GM19463 (cell line): Measurements from ENCODE around the gene HSD17B1.
A peak's percentile ranks its signal among the peaks of the same experiment; 100 is the strongest.
"Not testable (repeated sequence)": the region's sequence is repeated elsewhere in the genome, so short reads cannot be mapped to it uniquely, and the experiment has no call there.

Source experiments
- ATAC-seq: cut with Tn5 transposase; IDR thresholded peaks from one replicate; pipeline ENCODE4 v1.9.1; 2021; ENCODE audit warnings: mild to moderate bottlenecking, moderate library complexity; ENCODE audit not compliant: unreplicated experiment

HSD17B1 gene, protein sequence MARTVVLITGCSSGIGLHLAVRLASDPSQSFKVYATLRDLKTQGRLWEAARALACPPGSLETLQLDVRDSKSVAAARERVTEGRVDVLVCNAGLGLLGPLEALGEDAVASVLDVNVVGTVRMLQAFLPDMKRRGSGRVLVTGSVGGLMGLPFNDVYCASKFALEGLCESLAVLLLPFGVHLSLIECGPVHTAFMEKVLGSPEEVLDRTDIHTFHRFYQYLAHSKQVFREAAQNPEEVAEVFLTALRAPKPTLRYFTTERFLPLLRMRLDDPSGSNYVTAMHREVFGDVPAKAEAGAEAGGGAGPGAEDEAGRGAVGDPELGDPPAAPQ

DNA sequence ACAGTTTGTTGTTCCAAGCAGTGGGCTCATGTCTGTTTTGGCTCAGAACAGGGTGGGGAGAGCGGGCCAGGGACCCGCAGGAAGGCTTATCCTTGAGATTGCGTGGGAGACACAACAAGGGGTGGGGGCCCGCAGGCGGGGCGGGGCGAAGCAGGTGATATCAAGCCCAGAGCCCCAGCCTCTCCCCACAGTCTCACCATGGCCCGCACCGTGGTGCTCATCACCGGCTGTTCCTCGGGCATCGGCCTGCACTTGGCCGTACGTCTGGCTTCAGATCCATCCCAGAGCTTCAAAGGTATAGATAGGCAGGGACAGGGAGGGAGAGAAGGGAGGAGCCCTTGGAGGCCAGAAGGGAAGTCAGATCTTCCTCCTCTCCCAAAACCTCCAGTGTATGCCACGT, at the start of gene HSD17B1:
HSD17B1 (plus strand) TSS at position 188 of the 400 bp plus-strand sequence; CDS start at position 199, 11 bp downstream.
- ATAC-seq: not testable (repeated sequence)

DNA sequence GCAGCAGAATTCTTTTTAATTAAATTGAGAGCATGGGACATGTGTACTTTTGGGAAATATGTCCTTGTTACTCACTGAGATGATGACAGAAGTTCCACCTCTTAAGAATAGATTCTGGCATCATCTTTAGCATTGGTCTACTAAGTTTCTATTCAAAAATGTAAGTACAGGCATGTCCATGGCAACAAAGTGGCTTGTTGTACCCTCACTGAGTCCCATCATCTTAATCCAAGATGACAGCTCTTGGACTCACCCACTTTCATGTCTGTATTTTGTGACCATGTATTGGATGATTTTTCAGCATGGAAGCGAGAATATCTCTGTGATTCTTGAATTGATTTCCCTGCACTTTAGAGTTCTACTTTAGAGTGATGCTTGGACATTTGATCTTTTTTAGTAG, 49.8 kb upstream of the HSD17B1 start:
- ATAC-seq: no peak

DNA sequence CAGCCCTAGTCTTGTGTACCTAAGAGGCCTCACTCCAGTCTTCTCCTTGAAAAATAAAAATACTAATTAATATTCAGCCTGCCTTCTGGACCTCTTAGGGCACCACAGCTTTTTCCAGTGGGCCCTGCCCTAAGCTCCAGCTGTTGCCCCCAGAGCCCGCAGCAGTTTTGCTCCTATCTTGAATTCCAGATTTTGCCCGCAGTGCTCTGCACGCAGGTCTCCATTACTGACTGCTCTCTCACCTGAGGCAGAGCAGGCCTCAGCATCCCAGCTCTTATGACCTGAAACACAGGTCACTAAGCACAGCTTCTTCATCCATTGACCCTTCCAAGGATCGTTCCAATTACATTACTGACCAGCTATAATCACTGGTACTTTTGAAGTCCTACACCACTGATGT, 45.1 kb upstream of the HSD17B1 start:
- ATAC-seq: no peak

DNA sequence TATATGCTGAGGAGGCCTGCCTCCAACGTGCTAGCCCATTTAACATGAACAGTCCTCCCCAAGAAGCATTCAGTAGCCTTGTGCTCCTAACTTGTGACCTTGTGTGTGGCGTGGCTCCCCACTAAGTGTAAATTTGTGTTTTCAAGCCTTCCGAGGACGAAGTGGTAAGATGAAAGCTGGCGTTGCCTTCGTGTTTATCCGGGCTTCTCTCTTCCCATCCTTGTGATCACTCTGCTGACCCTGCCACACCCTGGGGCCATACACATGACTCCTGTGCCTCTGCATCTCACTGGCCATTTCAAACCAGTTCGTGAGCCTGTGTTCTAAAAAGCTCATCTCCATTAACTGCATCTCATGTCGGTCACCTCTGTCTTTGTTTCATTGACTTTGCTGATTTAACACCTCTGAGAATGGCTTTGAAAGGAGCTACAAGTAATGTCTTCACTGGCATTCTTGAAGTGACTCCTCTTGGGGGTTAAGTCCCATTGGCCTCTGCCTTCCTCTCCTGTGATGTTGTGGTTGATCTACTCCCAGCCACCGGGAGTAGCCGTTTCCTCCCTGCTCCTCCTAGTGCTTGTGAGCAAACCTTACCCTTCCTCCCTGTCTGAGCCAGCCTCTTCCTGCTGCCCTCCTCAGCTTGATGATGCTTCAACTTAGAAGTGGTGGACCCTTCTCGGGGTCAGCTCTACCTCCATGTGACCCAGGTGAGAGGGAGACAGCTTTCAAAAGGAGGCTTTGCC, 44.1 kb upstream of the HSD17B1 start:
- ATAC-seq: no peak

DNA sequence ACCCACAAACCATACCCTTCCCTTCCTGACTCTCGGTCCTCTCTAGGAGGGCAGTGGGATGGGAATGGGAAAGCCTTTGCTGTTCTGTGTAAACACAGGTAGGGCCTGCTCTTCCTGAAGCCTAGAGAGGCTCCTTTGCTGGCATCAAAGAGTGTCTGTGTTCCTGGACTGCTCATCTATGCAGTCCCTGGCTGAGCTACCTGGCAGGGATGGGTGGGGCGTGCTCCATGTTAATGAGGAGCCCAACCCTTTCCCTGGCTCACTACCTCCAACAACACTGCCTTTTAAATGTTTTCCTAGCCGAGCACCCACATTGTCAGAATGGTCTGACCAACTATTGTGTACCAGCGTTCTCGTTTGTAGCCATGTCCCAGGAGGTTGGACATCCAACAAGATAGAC, 43.3 kb upstream of the HSD17B1 start:
- no peak for ATAC-seq

DNA sequence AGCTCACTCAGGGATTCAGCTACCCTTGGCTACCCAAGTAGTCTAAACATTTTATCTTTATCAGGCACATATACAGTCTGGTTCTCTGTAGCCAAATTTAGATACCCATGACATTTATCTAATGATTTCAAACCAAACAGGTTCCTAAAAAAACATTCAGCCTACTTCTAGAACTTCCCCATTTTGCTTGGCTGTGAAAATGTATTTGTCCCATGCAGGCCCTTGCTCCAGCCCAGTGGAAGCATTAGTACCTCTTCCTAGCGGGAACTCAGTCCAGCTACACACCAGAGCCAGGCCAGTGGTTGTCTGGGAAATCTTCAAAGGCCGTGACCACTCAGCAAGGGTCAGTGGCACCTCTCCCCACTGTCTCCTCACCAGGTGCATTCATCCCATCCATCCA, 42.9 kb upstream of the HSD17B1 start:
- ATAC-seq: no peak

DNA sequence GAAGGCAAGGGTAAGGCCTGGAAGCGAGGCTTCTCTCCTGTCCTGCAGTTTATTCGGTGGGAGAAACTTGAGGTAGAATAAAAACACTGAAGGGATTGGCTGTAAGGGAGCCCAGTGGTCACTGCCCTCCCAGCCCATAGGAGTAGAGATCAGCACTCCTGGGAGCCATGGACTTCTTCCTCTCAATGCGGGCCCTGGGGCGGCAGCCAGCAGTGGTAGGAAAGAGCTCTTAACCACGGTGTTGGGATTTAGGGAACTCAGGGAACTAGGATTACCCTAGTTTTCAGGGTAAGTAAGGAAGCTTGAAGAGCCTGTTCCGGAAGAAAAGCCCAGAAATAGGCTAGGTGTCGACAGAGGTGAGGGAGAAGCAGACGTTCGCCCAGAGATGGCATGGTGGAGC, 40.5 kb upstream of the HSD17B1 start:
- ATAC-seq: no peak

DNA sequence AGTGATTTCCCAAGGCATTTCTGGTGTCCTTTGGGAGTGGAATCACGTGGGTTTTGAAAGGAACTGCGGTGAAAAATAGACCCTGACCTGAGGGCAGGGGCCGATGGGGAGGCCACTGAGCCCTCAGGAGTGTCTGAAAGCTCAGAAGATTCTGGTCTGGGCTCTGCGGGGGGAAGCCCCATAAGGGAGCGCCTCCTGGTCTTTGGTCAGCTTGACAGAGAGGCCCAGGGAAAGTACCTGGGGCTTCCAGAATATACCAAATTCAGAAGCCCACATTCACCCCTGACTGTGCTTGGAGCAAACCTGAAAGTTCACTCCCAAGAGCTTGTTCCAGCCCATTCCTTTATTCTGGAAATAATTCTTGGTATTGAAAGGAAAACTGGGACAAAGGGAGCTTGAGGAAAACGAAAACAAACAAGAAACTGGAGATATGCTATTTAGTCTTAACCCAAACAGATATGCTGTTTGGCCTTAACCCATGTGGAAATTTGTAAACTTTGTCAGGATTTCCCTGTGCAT, 39.9 kb upstream of the HSD17B1 start:
- ATAC-seq: peak; percentile 58

DNA sequence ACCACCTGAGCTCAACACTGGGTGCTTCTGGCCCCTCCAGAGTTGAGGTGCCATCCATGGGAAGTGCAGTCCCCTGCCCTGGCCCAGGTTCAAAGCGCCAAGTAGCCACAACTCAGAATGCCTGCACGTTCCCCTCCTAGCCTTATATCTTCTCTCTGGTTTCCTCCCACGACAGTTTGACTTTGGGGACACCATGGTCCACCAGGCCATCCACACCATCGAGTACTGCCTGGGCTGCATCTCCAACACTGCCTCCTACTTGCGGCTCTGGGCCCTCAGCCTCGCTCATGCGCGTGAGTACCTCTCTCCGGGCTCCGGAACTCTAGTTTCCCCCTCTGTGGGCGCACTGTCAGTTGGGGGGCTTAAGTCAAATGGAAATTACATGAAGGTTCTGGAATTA, 39.0 kb upstream of the HSD17B1 start:
- no peak for ATAC-seq

DNA sequence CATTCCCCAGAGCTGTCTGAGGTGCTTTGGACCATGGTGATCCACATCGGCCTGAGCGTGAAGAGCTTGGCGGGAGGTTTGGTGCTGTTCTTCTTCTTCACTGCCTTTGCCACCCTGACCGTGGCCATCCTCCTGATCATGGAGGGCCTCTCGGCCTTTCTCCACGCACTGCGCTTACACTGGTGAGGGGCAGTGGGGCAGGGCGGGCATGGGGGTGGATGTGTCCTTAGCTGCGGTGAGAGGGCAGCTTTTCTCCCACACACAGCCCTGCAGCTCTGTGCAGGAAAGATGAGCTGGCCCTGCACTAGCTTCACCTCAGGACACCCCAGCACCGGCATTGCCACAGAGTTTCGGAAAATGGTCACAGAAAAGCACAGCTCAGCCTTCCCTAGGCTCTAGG, 38.4 kb upstream of the HSD17B1 start:
- ATAC-seq: no peak

DNA sequence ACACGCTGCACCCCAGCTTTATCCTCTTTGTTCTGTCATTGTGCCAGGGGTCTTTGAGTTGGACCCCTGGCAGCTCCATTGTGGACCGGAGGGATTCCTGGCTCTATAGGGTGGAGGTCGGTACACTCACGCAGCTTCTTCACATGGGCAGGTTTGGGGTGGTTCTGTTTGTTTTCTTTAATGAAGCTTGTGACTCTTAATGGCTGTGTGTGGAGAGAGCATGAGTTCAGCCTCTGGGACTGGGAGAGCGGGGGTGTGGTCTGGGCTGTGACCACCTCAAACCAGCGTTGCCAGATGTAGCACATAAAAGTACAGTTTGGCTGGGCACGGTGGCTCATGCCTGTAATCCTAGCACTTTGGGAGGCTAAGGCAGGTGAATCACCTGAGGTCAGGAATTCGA, 37.9 kb upstream of the HSD17B1 start:
- no peak for ATAC-seq

DNA sequence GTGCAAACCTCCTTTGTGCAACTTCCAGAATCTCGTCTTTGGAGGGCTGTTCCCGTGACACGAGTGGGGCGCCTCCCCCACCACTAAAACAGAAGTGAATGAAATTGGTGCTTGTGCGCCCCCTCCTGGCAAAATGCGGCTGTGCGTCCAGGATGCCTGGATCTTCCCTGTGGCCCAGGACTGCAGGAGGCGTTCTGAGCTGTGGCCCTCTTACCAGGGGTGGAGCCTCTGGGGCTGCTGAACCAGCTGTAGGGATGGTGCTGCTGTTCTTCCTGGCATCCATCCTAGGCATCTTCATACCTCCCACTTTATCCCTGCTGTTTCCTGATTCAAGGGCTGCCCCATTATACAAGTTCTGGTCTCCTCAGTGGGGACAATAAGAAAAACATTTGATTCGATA, 35.2 kb upstream of the HSD17B1 start:
- no peak for ATAC-seq

DNA sequence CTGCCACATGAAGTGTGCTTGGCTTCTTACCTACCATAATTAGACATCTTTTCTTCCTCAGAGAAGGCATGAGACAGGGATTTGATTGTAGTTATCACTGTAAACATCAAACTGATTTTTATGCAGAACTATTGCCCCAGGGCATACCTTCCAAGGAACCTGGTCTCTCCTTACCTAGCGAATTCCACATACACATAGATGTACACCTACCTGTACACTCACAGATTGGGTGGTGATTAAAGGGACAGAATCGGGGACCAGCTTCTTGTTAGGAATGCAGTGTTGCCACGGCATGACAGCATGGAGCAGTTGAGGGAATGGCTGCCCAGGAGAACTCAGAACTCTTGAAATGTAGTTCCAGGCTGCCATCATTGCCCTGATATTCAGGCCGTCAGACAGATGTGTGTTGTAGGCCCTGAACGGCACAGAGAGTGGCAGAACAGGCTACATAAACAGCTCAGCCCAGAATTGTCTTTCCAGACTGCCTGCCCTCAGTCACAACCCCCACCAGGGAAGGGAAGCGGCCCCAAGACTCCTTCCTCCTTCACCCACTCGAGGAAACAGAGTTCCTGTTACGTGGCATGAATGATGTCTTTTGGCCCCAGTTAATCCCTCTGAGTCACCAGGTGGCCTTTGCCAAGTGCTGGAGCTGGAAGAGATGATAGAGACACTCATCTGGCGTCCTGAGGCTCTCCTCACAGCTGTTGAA, 34.5 kb upstream of the HSD17B1 start:
- ATAC-seq: no peak

DNA sequence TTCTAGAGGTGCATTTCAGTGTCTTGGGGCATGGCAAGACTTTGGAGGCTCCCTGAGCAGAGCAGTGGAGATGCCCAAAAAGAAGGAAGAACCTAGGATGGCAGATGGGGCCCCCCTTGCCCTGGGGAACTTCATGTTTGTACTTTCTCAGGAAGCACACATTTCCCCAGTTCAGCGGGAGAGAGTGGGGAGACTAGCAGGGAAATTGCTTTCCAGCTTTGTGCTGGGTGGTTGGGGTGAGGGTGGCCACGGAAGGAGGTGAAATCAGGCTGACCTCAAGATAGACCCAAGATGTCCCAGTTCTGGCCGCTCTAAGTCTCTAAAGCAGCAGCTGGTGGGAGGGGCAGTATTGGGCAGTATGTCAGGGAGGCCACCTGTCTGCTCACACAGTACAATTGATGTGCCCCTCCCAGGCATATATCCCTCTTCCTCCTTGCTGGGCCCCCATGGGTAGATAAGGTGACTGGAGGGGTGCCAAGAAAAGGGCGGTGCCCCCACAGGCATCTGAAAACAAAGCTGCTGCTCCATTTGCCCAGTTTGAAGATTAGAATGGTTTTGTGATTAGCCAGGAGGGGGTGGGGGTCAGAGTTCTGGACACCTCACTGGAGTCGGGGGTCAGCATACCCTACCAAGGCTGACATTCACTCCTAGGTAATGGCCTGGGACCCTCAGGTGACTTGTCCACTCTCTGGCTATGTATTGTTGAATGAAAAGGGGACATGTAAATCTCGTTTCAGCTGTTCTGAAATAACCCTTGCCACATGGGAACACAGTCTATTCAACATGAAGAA, 33.8 kb upstream of the HSD17B1 start:
- no peak for ATAC-seq

DNA sequence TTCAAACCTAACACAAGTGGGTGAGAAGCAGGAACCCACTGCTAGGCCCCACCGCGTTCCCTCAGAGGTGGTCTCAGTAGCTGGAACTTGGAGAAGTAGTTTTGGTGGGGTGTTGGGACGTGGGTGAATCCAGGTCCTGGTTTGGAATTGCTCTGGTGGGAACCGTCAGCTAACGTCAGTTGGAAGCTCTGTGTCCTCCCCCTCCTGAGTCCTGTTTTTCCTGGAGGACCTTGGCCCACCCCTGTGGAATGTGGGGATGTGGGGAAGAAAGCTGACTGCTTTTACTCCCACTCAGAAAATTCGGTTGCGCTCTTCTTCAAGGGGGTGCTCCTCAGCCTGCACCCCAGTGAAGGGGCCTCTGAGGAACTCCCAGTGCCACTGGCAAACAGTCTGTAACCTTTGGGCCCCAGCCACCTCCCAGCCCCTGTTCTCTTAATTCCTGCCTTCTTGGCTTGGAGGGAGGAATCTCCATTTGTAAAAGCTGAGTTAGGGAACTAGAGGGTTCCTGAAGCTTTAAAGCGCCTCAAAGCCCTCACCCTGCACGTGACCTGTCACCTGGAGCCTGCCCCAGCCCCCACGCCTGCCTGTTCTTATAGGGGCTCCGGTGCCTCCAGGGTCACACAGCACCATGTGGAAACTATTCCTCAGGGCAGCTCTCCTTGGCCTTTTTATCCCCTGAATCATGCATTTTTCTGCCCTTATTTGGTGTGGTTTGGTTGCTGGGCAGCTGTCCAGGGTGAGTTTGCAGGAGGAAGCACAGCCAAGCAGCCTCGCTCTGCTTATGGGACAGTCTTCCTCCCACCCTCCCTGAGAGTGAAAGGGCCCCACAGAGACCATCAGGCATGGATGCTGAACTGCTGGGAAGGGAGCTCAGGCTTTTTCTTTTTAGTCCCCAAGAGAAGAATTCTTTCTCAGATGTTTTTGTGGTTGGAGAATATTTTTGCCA, 32.9 kb upstream of the HSD17B1 start:
- no peak for ATAC-seq

DNA sequence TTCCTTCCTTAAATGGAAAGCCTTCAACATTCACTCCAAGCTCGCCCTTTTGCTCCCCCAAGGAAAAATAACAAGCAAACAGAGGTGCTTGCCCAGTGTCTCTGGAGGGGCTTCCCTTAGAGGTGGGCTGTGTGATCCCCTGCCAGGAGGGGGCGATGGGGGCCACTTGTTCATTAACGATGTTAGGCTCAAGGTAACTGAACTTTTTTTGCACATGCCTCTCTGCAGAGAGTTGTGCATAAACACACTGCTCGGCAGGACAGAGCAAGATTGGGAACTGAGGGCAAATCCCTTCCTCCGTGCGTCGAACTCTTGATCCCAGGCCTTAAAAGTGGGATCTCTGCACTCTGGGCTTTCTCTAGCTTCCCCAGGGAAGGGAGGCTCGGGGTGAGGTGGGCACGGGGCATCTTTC, 32.2 kb upstream of the HSD17B1 start:
- no peak for ATAC-seq

DNA sequence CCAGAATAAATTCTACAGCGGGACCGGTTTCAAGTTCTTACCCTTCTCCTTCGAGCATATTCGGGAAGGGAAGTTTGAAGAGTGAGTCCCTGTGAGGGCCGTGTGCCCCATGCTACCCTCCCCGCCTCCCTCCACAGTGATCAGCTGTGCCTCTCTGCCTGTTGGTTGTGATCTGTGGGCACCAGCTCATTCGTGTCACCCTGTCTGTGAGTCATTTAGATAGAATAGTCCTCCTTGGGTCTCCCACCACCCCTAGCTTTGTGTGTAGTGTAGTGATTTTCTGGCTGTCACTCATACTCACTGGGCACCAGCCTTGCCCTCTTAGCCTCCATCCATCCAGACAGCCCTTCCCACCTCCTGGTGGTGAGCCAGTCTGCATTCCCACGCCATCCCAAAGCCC, 31.7 kb upstream of the HSD17B1 start:
- no peak for ATAC-seq

DNA sequence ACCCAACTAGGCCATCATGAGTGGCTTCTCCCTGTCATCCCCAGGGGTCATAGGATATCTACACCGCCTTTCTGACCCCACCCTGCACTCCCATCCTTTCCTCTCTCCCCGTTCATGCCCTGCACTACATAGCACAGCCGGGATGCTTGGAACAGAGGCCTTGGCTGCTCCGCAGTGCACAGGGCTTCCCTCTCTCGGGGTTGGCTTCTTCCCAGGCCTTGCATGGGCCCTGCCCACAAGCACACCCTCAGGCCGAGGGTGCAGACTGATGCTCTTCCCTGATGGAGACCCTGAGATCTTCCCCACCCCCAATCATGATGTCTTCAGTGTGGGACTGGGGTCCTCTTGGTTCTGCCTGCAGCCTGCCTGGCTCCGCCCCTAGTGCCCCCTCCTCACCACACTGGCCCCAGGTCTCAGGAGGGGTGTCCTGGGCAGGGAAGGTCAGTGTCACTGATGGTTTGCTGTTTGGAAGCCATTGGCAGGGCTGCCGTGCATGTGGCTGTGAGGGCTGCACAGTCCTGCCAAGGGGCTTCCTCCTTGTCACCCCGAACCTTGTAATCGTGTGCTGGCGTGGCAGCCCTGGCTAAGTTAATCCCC, 31.0 kb upstream of the HSD17B1 start:
- ATAC-seq: no peak

DNA sequence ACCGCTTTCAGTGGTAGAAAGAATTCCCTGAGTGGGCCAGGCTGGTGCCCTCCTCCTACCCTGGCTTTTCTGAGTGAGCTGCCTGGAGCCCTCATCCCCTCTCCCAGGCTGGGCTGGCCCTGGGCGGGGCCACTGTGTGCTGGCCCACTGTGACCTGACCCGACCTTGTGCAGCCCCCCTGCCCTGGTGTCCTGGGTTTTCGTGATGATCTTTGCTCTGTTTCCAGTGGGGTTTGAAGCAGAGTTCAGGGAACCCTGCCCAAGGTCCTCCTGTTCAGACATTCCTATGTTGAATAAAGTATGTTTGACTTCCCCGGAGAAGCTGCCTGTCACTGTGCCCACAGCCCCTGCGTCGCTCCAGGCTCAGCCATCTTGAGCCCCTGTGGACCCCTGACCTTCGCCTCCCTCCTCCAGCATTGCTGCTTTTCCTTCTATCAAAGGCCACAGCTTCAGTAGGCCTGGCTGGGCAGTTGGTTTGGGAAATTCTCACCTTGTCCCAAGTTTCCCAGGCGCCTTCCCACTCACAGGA, 30.4 kb upstream of the HSD17B1 start:
- no peak for ATAC-seq
